GM11168 (cell line): ENCODE data around the gene MS4A7.
"Not testable (repeated sequence)": the region's sequence is repeated elsewhere in the genome, so short reads cannot be mapped to it uniquely, and the experiment has no call there.

Source experiments
- in situ Hi-C: fragments of 300-500 bp; cut with MboI; formaldehyde crosslinking; loops from one replicate; pipeline ENCODE4 v1.12.0; 2022; ENCODE audit warnings: low sequenced_read_pairs; ENCODE audit not compliant: unreplicated experiment

Gene MS4A7, protein sequence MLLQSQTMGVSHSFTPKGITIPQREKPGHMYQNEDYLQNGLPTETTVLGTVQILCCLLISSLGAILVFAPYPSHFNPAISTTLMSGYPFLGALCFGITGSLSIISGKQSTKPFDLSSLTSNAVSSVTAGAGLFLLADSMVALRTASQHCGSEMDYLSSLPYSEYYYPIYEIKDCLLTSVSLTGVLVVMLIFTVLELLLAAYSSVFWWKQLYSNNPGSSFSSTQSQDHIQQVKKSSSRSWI

DNA sequence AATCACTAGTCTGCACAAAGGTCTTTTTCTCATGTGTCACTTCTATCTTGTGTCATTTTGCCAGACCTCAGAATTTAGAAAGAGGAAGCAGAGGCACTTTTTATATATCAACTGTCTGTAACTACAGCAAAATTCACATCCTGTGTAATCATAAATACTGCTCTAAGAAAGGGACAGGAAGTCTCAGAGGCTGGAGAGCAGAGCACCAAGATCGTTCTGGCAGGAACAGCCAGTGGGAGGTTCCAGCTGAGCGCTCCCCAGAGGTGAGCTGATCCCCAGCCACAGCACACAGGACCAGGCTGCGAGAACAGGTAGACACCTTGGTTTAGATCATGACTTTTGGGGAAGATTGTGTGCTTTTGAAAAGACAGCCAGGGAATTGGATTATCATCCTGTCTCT is at the start of gene MS4A7:
TSS of gene MS4A7 (plus strand) at position 179 of the 400 bp plus-strand sequence. CDS start 4,610 bp downstream, outside the sequence.
- in situ Hi-C loops = no loop called here

DNA sequence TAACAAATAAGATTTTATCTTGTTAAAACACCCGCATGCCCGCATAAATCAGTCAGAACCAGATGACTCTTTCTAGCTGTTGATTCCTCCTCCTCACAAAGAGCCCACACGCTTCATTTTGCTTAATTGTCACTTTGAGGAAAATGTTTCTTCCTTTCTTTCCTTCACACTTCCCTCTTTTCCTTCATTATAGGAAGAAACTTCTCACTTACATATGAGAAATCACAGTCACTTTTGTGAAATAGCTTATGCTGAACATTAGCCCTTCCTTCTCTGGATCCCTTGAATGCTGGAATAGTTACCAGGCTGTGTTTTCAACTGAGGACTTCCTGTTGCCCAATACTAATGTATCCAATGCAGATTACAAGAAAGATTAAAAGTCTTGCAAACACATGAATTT is 45.5 kb upstream of the MS4A7 start:
- in situ Hi-C loops = no loop called here

- in situ Hi-C loops = no loop called here
Observed at GRCh38 chr11:60334005-60334620, 44.2 kb upstream of the MS4A7 start.

DNA sequence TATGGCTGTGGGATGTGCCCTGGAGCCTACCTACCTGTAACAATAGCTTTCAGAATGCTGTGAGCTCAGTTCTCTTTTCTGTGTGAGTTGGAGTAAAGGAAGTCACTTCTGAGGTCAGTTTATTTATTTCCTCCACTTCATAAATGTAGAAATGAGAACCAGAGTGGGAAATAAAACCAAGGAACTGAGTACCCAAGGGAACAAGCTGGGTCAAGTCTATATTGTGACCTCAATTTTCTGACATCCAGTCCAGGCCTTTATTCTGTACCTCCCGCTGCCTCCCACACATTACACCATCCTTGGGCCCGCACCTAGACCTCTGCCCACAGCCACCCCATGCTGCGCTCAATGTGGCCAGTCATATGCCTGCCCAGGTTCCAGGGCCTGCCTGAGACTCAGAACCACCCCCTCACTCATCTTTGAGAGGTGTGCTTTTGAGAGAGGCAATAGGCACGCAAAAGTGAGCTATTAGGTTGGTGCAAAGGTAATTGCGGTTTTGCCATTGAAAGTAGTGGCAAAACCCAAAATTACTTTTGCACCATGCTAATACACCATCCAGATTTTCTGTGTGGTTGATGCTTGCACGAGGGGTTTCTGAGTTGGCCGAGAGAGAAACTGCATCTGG is 41.5 kb upstream of the MS4A7 start:
- in situ Hi-C loops = no loop called here

DNA sequence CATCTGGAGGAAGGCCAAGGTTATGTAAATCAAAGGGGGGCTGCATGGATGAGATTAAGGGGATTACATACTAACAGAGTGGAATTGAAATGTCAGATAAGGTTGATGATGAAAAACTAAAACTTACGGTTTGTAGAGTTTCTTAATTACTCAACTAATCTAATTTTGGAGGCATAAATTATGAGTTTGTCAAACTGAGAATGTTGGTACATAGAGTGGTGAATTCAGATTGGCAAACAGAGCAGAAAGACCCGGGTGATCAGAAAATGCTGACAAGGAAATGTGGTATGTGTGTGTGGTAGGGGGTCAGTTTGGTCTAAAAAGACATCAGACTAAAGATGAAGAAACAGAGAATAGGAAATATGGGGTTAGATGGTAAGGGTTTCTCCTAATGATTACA is 40.3 kb upstream of the MS4A7 start:
- in situ Hi-C loops = no loop called here

GRCh38 chr11:60339356-60339755 is 39.0 kb upstream of the MS4A7 start:
- in situ Hi-C loops = no loop called here

DNA sequence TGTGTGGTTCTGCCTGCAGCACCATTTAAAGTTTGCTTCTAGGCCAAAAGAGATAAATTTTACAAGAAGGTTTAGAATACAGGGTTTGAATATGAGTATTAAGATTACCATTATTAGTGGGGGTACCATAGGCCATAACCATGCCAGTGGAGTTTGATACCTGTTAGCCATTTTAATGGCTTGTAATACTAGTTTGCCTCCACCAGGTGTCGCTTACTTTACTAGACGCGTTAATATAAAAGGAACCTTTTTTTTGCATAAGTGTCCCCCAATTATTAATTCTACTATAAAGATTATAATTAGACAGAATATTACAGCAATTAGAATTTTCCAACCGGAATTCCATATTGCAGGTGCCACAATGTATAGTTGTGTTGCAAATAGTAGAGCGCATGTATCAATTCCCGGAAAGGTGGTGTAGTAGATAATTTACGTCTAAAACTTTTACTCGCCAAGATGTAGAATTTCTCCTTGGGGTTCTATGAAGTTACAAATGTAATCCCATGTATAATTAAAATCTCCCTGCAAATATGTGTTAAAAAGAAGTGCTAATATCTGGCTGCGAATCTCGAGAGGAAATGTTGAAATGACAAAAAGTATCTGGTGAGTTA is 35.1 kb upstream of the MS4A7 start:
- in situ Hi-C loops = loop anchor here (10.0 kb wide), 2 partner anchors 68 to 272 kb away; no protein-coding TSS in a partner anchor

- in situ Hi-C loops = loop anchor here (10.0 kb wide), 2 partner anchors 69 to 271 kb away; no protein-coding TSS in a partner anchor
Observed at GRCh38 chr11:60344146-60344545, 34.2 kb upstream of the MS4A7 start.

GRCh38 chr11:60345489-60345888 is 32.8 kb upstream of the MS4A7 start:
- in situ Hi-C loops = loop anchor here (10.0 kb wide), 2 partner anchors 71 to 269 kb away; no protein-coding TSS in a partner anchor

GRCh38 chr11:60347084-60347797 is 31.1 kb upstream of the MS4A7 start:
- in situ Hi-C loops = loop anchor here (10.0 kb wide), 2 partner anchors 72 to 268 kb away; no protein-coding TSS in a partner anchor

DNA sequence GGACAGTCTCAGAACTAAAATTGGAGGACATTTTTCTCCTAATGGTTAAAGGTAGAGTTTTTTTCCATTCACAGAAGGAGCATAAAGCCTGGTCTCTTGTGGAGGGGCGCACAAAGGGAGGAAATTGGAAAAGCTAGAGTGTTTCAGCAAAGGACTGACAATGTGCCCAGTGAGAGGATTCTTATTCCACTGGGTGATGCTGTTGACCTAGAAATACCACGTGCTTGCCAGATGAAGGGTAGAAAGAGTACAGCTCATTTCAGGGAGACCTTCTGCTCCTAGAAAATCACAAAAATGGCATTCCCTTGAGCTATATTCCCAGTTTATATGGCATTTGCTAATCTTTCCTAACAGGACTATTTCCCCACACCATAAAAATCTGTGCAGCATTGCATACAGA is 30.2 kb upstream of the MS4A7 start:
- in situ Hi-C loops = loop anchor here (10.0 kb wide), 2 partner anchors 73 to 267 kb away; no protein-coding TSS in a partner anchor

DNA sequence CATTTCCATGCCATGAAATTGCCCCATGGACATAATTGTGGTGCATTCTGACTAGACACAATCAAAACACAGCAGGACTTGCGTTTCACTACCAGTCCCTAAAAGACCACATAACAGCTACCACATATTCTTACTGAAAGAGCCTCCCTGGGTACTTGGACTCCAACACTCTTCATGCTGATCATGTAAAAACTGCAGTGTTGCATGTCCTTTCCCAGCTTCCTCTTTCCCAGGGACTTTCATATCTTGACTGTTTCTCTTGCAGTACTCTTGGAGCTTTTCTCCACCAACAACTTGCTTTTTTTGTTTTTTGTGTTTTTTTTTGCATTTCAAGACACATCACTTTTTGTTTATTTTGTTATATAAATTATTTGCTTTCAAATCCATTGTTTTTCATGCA is 28.3 kb upstream of the MS4A7 start:
- in situ Hi-C loops = loop anchor here (10.0 kb wide), 2 partner anchors 75 to 265 kb away; no protein-coding TSS in a partner anchor

DNA sequence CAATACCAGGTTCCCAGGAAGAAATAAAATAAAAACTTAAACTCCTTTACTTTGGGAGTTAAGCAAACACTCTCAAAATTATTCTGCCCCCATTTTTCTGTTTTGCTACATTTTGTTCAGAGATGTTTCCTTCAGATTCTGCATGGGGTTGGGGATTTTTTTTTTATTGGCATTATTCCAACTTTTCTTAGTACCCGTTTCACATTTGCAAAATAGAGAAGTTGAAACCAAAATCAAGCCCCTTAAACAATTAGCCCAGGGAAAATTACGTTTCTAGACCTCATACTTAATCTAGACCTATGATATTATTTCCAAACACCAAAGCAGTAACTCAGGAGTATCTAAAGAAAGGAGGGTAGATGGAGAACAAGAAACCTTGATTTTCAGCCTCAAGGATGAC is 20.6 kb upstream of the MS4A7 start:
- in situ Hi-C loops = no loop called here

GRCh38 chr11:60360621-60361020 is 17.7 kb upstream of the MS4A7 start:
- in situ Hi-C loops = loop anchor here (5.0 kb wide), 1 partner anchor 122 kb away; no protein-coding TSS in a partner anchor

DNA sequence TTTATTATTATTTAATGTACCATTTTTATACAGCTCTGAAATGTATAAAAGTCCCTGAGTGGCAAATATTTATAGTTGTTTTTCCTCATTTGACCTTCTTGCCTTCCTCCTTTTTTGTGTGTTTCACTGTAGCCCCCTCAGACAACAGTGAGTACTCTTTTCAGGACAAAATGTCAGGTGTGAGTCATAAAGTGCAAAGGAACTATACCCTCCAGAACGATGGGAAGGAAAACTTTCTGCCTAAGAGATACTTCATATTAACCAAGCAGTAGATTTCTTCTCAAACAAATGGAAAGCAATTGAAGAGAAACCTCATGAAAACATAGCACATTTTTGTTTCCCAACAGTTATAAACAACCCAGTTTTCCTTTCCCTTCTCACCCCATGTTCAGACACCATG is 16.1 kb upstream of the MS4A7 start:
- in situ Hi-C loops = loop anchor here (5.0 kb wide), 1 partner anchor 120 kb away; no protein-coding TSS in a partner anchor

GRCh38 chr11:60363542-60364470 is 14.5 kb upstream of the MS4A7 start:
- in situ Hi-C loops = loop anchor here (5.0 kb wide), 1 partner anchor 118 kb away; no protein-coding TSS in a partner anchor

DNA sequence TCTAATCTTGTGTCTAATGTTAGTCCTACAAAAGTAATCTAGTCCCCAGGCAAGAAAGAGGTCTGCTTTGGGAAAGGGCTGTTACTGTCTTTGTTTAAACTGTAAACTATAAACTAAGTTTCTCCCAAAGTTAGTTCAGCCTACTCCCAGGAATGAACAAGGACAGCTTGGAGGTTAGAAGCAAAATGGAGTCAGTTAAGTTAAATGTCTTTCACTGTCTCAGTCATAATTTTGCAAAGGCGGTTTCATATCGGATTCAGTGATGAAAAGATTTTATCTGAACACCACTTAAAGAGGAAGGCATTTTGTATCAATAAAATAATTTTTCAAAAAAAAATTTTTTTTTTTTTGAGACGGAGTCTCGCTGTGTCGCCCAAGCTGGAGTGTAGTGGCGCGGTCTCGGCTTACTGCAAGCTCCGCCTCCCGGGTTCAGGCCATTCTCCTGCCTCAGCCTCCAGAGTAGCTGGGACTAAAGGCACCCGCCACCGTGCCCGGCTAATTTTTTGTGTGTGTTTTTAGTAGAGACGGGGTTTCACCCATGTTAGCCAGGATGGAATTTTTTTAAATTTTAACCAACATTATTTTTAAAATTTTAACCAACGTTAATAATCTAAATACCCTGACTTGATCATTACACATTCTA is 11.9 kb upstream of the MS4A7 start:
- in situ Hi-C loops = not testable (repeated sequence)

- in situ Hi-C loops = no loop called here
Observed at GRCh38 chr11:60367009-60367408, 11.3 kb upstream of the MS4A7 start.
